GM23338 (cell line): ENCODE results near the gene PPP1R37. TPM values are rescaled to one million over a fixed set of nuclear protein-coding genes. Genes with fewer than 3 reads are reported as not detected.
A peak's percentile ranks its signal among the peaks of the same experiment; 100 is the strongest.

Source experiments
- ATAC-seq: fragments of 200-7000 bp; cut with Tn5 transposase; 3 replicates; pipeline ENCODE4 v1.9.1; 2020
- DNase-seq: peaks from one replicate; pipeline ENCODE4 v3.0.0-alpha.2; 2015; ENCODE audit warnings: low spot score
- H2AFZ ChIP-seq: fragments of 200-600 bp; sonication (generic); 2 replicates; pipeline ENCODE4 v1.8.0; 2016; ENCODE audit warnings: antibody characterized with exemption, mild to moderate bottlenecking, moderate library complexity
- H3F3A ChIP-seq: fragments of 200-600 bp; sonication (generic); replicated peaks from 2 replicates; pipeline ENCODE4 v1.8.0; 2017; ENCODE audit warnings: antibody characterized with exemption, mixed run types, low read depth
- H3K27ac ChIP-seq: fragments of 200-600 bp; sonication (generic); 2 replicates; pipeline ENCODE4 v1.6.1; 2016; ENCODE audit warnings: low read depth
- H3K27me3 ChIP-seq: fragments of 200-600 bp; sonication (generic); 2 replicates; pipeline ENCODE4 v1.8.0; 2016; ENCODE audit warnings: mild to moderate bottlenecking, mixed run types, moderate library complexity; ENCODE audit not compliant: insufficient read depth
- H3K36me3 ChIP-seq: fragments of 200-600 bp; sonication (generic); 2 replicates; pipeline ENCODE4 v1.8.0; 2016; ENCODE audit warnings: mild to moderate bottlenecking; ENCODE audit not compliant: insufficient read depth
- H3K4me1 ChIP-seq: fragments of 200-600 bp; sonication (generic); 2 replicates; pipeline ENCODE4 v1.8.0; 2016; ENCODE audit warnings: mild to moderate bottlenecking, moderate library complexity; ENCODE audit not compliant: insufficient read depth
- H3K4me2 ChIP-seq: fragments of 200-600 bp; sonication (generic); 2 replicates; pipeline ENCODE4 v1.7.1; 2017; ENCODE audit warnings: mixed run types
- H3K4me3 ChIP-seq: fragments of 200-600 bp; sonication (generic); 2 replicates; pipeline ENCODE4 v1.6.1; 2016; ENCODE audit warnings: mixed run types
- H3K79me2 ChIP-seq: fragments of 200-600 bp; sonication (generic); replicated peaks from 2 replicates; pipeline ENCODE4 v1.8.0; 2017; ENCODE audit warnings: mild to moderate bottlenecking; ENCODE audit not compliant: insufficient read depth
- H3K9me2 ChIP-seq: fragments of 200-600 bp; sonication (generic); 2 replicates; pipeline ENCODE4 v1.8.0; 2017; ENCODE audit not compliant: insufficient read depth
- H4K20me1 ChIP-seq: fragments of 200-600 bp; sonication (generic); replicated peaks from 2 replicates; pipeline ENCODE4 v1.8.0; 2017; ENCODE audit warnings: mild to moderate bottlenecking; ENCODE audit not compliant: insufficient read depth
- H3K27ac Mint-ChIP-seq: 2 replicates; pipeline ENCODE4 v1.8.0; 2020; ENCODE audit warnings: inconsistent platforms, mild to moderate bottlenecking, moderate library complexity, mixed read lengths
- H3K27me3 Mint-ChIP-seq: 3 replicates; pipeline ENCODE4 v1.8.0; 2022; ENCODE audit warnings: low read depth, mild to moderate bottlenecking, moderate library complexity, mixed read lengths, inconsistent platforms; ENCODE audit not compliant: insufficient read depth, poor library complexity
- H3K36me3 Mint-ChIP-seq: 3 replicates; pipeline ENCODE4 v1.8.0; 2021; ENCODE audit warnings: low read depth, mild to moderate bottlenecking, inconsistent platforms, moderate library complexity, mixed read lengths
- H3K4me1 Mint-ChIP-seq: 3 replicates; pipeline ENCODE4 v1.8.0; 2020; ENCODE audit warnings: mild to moderate bottlenecking, inconsistent platforms, mixed read lengths
- H3K4me3 Mint-ChIP-seq: 3 replicates; pipeline ENCODE4 v1.8.0; 2021; ENCODE audit warnings: moderate library complexity, mild to moderate bottlenecking, inconsistent platforms, mixed read lengths
- H3K9me3 Mint-ChIP-seq: 3 replicates; pipeline ENCODE4 v1.8.0; 2020; ENCODE audit warnings: moderate library complexity, mild to moderate bottlenecking, inconsistent platforms, mixed read lengths
- CREB1 ChIP-seq: fragments of 250-450 bp; sonication (Bioruptor Pico); IDR thresholded peaks from 2 replicates; pipeline ENCODE4 v1.5.0; 2020; ENCODE audit warnings: low read depth, mild to moderate bottlenecking, moderate library complexity
- CTCF ChIP-seq, 2 experiments: fragments of 200-600 bp in 1 of 2; sonication (generic) in 1 of 2; conservative IDR thresholded peaks; 2 replicates each; pipeline versions ENCODE4 v1.5.1 to v1.6.1; 2016 to 2017; ENCODE audit warnings: antibody characterized with exemption in 2 of 2, low read depth in 2 of 2, mild to moderate bottlenecking in 2 of 2, moderate library complexity in 1 of 2
- EZH2phosphoT487 ChIP-seq: fragments of 200-600 bp; sonication (generic); IDR thresholded peaks from one replicate; pipeline ENCODE4 v1.8.1; 2018; ENCODE audit warnings: antibody characterized with exemption; ENCODE audit not compliant: unreplicated experiment
- NANOG ChIP-seq: IDR thresholded peaks from 2 replicates; pipeline ENCODE4 v1.6.1; 2016; ENCODE audit warnings: antibody characterized with exemption, borderline replicate concordance
- REST ChIP-seq: IDR thresholded peaks from one replicate; pipeline ENCODE4 v1.6.1; 2018; ENCODE audit warnings: antibody characterized with exemption; ENCODE audit not compliant: unreplicated experiment
- STAT1 ChIP-seq: IDR thresholded peaks from one replicate; pipeline ENCODE4 v1.6.1; 2016; ENCODE audit warnings: antibody characterized with exemption; ENCODE audit not compliant: unreplicated experiment
- ZNF114 ChIP-seq: fragments of 250-450 bp; sonication (Bioruptor Pico); IDR thresholded peaks from 2 replicates; pipeline ENCODE4 v1.5.0; 2020; ENCODE audit warnings: mild to moderate bottlenecking, moderate library complexity
- ZNF331 ChIP-seq: fragments of 250-450 bp; sonication (Bioruptor Pico); IDR thresholded peaks from 2 replicates; pipeline ENCODE4 v1.5.0; 2020; ENCODE audit warnings: low read depth, mild to moderate bottlenecking, moderate library complexity
- ZNF462 ChIP-seq: fragments of 250-450 bp; sonication (Bioruptor Pico); IDR thresholded peaks from 2 replicates; pipeline ENCODE4 v1.5.0; 2020; ENCODE audit warnings: mild to moderate bottlenecking, moderate library complexity
- polyA plus RNA-seq: library from polyadenylated mRNA; unstranded; fragments of >200 nt; fragmentation: Nextera tagmentation; extraction: Ambion mirVana; gene quantifications from 2 replicates; pipeline ENCODE4 v1.2.1, GENCODE V29; 2016
- total RNA-seq: library from RNA; depleted of rRNA; stranded (reverse); fragments of >200 nt; shearing (Covaris generic); gene quantifications from 2 replicates; pipeline ENCODE4 v1.2.3, GENCODE V29; 2014

PPP1R37 gene
- total and polyA plus RNA-seq, 2 experiments from 2014 or later: 6.9 to 47.2 TPM

GRCh38 chr19:45130888-45131615 lies 38.1 kb downstream of the PPP1R37 start:
- H4K20me1 ChIP-seq: peaks cover 30% of the 10 kb centered on the region
- no peak overlapping the region for H3K27ac ChIP-seq
- H3K9me3 Mint-ChIP-seq: no peaks in the 10 kb centered on the region
- 0 out of 2 replicates have a peak, but pooled peaks cover 8% of the 10 kb centered on the region for H3K4me1 ChIP-seq
- no peaks in the 10 kb centered on the region for H3K36me3 ChIP-seq
- no peak overlapping the region for H3K27ac Mint-ChIP-seq
- no peak overlapping the region for H3K4me3 ChIP-seq
- no peak overlapping the region for H2AFZ ChIP-seq
- no peak for TF ChIP-seq NANOG
- TF ChIP-seq CREB1 (CRISPR knock-in tag): no peak
- no peak for TF ChIP-seq ZNF331
- TF ChIP-seq STAT1: no peak
- TF ChIP-seq CTCF (conservative IDR thresholded peaks at IDR 0.05; ENCODE audit: low read depth in 2 of 2): peak in 1 of 2 experiments; percentile 35; a peak in 3 of 4 replicates
- TF ChIP-seq ZNF114 (CRISPR knock-in tag): no peak
- no peak for TF ChIP-seq EZH2phosphoT487
- TF ChIP-seq REST: no peak
- TF ChIP-seq ZNF462 (CRISPR knock-in tag): no peak
- H3F3A ChIP-seq: 0 out of 2 replicates have a peak, but pooled peaks cover 2% of the 10 kb centered on the region
- H3K27me3 ChIP-seq: no peaks in the 10 kb centered on the region
- H3K4me2 ChIP-seq: no peak overlapping the region
- no peak overlapping the region for H3K4me3 Mint-ChIP-seq
- no peak for DNase-seq
- H3K79me2 ChIP-seq: peaks cover 69% of the 10 kb centered on the region
- H3K9me2 ChIP-seq: no peaks in the 10 kb centered on the region
- peaks cover 6% of the 10 kb centered on the region for H3K27me3 Mint-ChIP-seq
- H3K36me3 Mint-ChIP-seq: no peaks in the 10 kb centered on the region; the same call in 2 of the 3 replicates
- ATAC-seq: peak; percentile 58
- peaks cover 24% of the 10 kb centered on the region for H3K4me1 Mint-ChIP-seq
